Activated CD8-positive, alpha-beta memory T cell treated with anti-CD3 and anti-CD28 coated beads for 48 hours (primary cell): ENCODE results near the gene LDLRAD4.

Experiments used
- DNase-seq, 3 experiments: peaks; one replicate each; pipeline ENCODE4 v3.0.0-alpha.2; 2020; ENCODE audit warnings: low read depth in 2 of 3, low spot score in 2 of 3

Gene LDLRAD4

GRCh38 chr18:13227910-13228309, 9.3 kb downstream of the LDLRAD4 start:
- no peak for DNase-seq

GRCh38 chr18:13229001-13229671, 10.6 kb downstream of the LDLRAD4 start:
- no peak for DNase-seq

GRCh38 chr18:13231151-13231550, 12.6 kb downstream of the LDLRAD4 start:
- no peak for DNase-seq

GRCh38 chr18:13232086-13232917, 13.7 kb downstream of the LDLRAD4 start:
- DNase-seq, result no peak

- DNase-seq, result no peak
These were observed 14.6 kb downstream of the LDLRAD4 start for GRCh38 chr18:13232971-13233786.

GRCh38 chr18:13233787-13234783, 15.5 kb downstream of the LDLRAD4 start:
- no peak for DNase-seq

GRCh38 chr18:13235421-13235831, 16.9 kb downstream of the LDLRAD4 start:
- DNase-seq, result no peak

GRCh38 chr18:13235981-13236380, 17.4 kb downstream of the LDLRAD4 start:
- no peak for DNase-seq

GRCh38 chr18:13236411-13236810, 17.9 kb downstream of the LDLRAD4 start:
- DNase-seq, result no peak

GRCh38 chr18:13237073-13237472, 18.5 kb downstream of the LDLRAD4 start:
- no peak for DNase-seq

- no peak for DNase-seq
These were observed 19.1 kb downstream of the LDLRAD4 start for GRCh38 chr18:13237641-13238040.

- DNase-seq, result no peak
These were observed 20.8 kb downstream of the LDLRAD4 start for GRCh38 chr18:13239171-13239956.

- no peak for DNase-seq
These were observed 21.6 kb downstream of the LDLRAD4 start for GRCh38 chr18:13240060-13240725.

- no peak for DNase-seq
These were observed 22.7 kb downstream of the LDLRAD4 start for GRCh38 chr18:13241083-13241892.

- no peak for DNase-seq
These were observed 23.3 kb downstream of the LDLRAD4 start for GRCh38 chr18:13241893-13242175.

- DNase-seq, result no peak
These were observed 24.2 kb downstream of the LDLRAD4 start for GRCh38 chr18:13242797-13243196.

GRCh38 chr18:13243363-13243762, 24.8 kb downstream of the LDLRAD4 start:
- no peak for DNase-seq

GRCh38 chr18:13244135-13244534, 25.6 kb downstream of the LDLRAD4 start:
- no peak for DNase-seq
